Lung (tissue), 12 donors: ENCODE measurements around the gene STMND1. TPM values are rescaled to one million over a fixed set of nuclear protein-coding genes. Genes with fewer than 3 reads are reported as not detected.

Source experiments
- ATAC-seq: fragments of 200-7000 bp; cut with Tn5 transposase; one replicate; pipeline ENCODE4 v1.9.1; 2020; ENCODE audit warnings: moderate number of reproducible peaks; ENCODE audit not compliant: insufficient read depth, low FRiP score
- DNase-seq, 3 donors: peaks; one replicate each; pipeline ENCODE4 v3.0.0-alpha.2; 2013 to 2017
- H3K27ac ChIP-seq, 2 donors: one replicate each; pipeline ENCODE4 v1.5.1; 2013; ENCODE audit warnings: mild to moderate bottlenecking in 2 of 2, moderate library complexity in 2 of 2, control low read depth in 1 of 2, inconsistent platforms in 1 of 2, low read depth in 1 of 2, low read length in 1 of 2
- H3K27me3 ChIP-seq, 3 donors: one replicate each; pipeline ENCODE4 v1.5.1; 2013; ENCODE audit warnings: low read length in 2 of 3; ENCODE audit not compliant: control insufficient read depth in 3 of 3, insufficient read depth in 3 of 3
- H3K36me3 ChIP-seq, 4 donors: one replicate each; pipeline ENCODE4 v1.5.1; 2013; ENCODE audit warnings: low read length in 4 of 4, mild to moderate bottlenecking in 1 of 4, moderate library complexity in 1 of 4; ENCODE audit not compliant: control insufficient read depth in 4 of 4, insufficient read depth in 4 of 4
- H3K4me1 ChIP-seq, 5 donors: one replicate each; pipeline ENCODE4 v1.5.1; 2013; ENCODE audit warnings: low read length in 5 of 5, mild to moderate bottlenecking in 2 of 5, moderate library complexity in 1 of 5; ENCODE audit not compliant: control insufficient read depth in 5 of 5, insufficient read depth in 5 of 5
- H3K4me3 ChIP-seq: one replicate; pipeline ENCODE4 v1.5.1; 2013; ENCODE audit warnings: mild to moderate bottlenecking, control low read depth, moderate library complexity
- H3K9ac ChIP-seq, 2 donors: one replicate each; pipeline ENCODE4 v1.5.1; 2013; ENCODE audit warnings: low read length in 2 of 2, control low read depth in 1 of 2; ENCODE audit not compliant: insufficient read depth in 1 of 2
- H3K9me3 ChIP-seq, 4 donors: one replicate each; pipeline ENCODE4 v1.5.1; 2013; ENCODE audit warnings: low read length in 3 of 4, mild to moderate bottlenecking in 1 of 4, moderate library complexity in 1 of 4; ENCODE audit not compliant: control insufficient read depth in 4 of 4, insufficient read depth in 3 of 4
- CTCF ChIP-seq: IDR thresholded peaks from 2 replicates; pipeline ENCODE4 v1.5.1; 2012; ENCODE audit warnings: mild to moderate bottlenecking; ENCODE audit errors: control extremely low read depth, extremely low read depth
- WGBS, 2 donors: extraction: QIAGEN DNeasy Blood & Tissue Kit; methylation state at CpG; one replicate each; pipeline ENCODE4 v1.1.7; 2013; 5-methylcytosine and 5-hydroxymethylcytosine counted together
- polyA plus RNA-seq, 2 donors: library from polyadenylated mRNA; stranded (reverse); fragments of 200-250 nt; gene quantifications; one replicate each; pipeline ENCODE4 v1.2.1, GENCODE V29; 2013
- total RNA-seq, 2 donors: library from RNA; depleted of rRNA in 1 of 2; stranded (reverse); fragments of >200 nt in 1 of 2; gene quantifications; one replicate each; pipeline ENCODE4 v1.2.1, GENCODE V29; 2014 to 2021
- donor health status: control.
- donor health status: control.
- donor health status: Bipolar disorder and iron deficiency.
- donor health status: healthy.
- donor health status: DM: yes; HTN: yes; CAD: no.

The STMND1 gene
- total and polyA plus RNA-seq, 4 donors = 4.6 to 11.0 (median 8.3) TPM

GRCh38 chr6:17150096-17150495 is 48.2 kb downstream of the STMND1 start:
- Histone ChIP-seq H3K27ac (no peak overlapping the region), H3K27me3 (no peaks in the 10 kb centered on the region), H3K9me3 (peaks cover 0 to 4% (median under 1%) of the 10 kb centered on the region in 4 donors), H3K9ac (no peak overlapping the region), H3K36me3 (no peaks in the 10 kb centered on the region), H3K4me3 (no peak overlapping the region), H3K4me1 (peaks cover 0 to 9% (median 0%) of the 10 kb centered on the region in 5 donors)
- peak; percentile 71 to 93 (median 86) for DNase-seq
- TF ChIP-seq CTCF = no peak
- ATAC-seq = no peak
- WGBS, 2 donors = 56 to 84% methylated on average over 2 of the region's 2 CpGs

GRCh38 chr6:17151888-17152287 is 50.0 kb downstream of the STMND1 start:
- Histone ChIP-seq H3K36me3 (no peaks in the 10 kb centered on the region), H3K4me1 (peaks cover 0 to 9% (median 0%) of the 10 kb centered on the region in 5 donors), H3K4me3 (no peak overlapping the region), H3K9me3 (peaks cover 0 to 2% (median 0%) of the 10 kb centered on the region in 4 donors), H3K27me3 (no peaks in the 10 kb centered on the region), H3K9ac (no peak overlapping the region), H3K27ac (no peak overlapping the region)
- DNase-seq (no peak), ATAC-seq (no peak)
- WGBS, 2 donors = 90 to 91% methylated on average over 3 of the region's 3 CpGs
- TF ChIP-seq CTCF = no peak

- TF ChIP-seq CTCF = no peak
- Histone ChIP-seq H3K27ac (no peak overlapping the region), H3K27me3 (no peaks in the 10 kb centered on the region), H3K4me3 (no peak overlapping the region), H3K4me1 (peaks cover 0 to 9% (median 0%) of the 10 kb centered on the region in 5 donors), H3K9ac (no peak overlapping the region), H3K36me3 (no peaks in the 10 kb centered on the region), H3K9me3 (peaks cover 0 to 2% (median 0%) of the 10 kb centered on the region in 4 donors)
- no peak for DNase-seq
- ATAC-seq = no peak
Measured at GRCh38 chr6:17152703-17153102, 50.9 kb downstream of the STMND1 start.
